Keratinocyte (primary cell): Measurements from ENCODE around the gene POU6F1. TPM values are rescaled to one million over a fixed set of nuclear protein-coding genes. Genes with fewer than 3 reads are reported as not detected.

Experiments used
- DNase-seq: peaks from one replicate; pipeline ENCODE4 v3.0.0-alpha.2; 2011; ENCODE audit warnings: low read depth, missing footprints, low spot score
- FAIRE-seq: peaks from 2 replicates; lab custom pipeline; 2011; peaks lifted over from hg19 to GRCh38; lab: Jason Lieb, UNC
- H2AFZ ChIP-seq: 2 replicates; pipeline ENCODE4 v1.6.0; 2012; ENCODE audit warnings: low read length, control low read depth, inconsistent platforms; ENCODE audit not compliant: control insufficient read depth
- H3K27ac ChIP-seq: 2 replicates; pipeline ENCODE4 v1.5.1; 2011; ENCODE audit warnings: low read length; ENCODE audit not compliant: control insufficient read depth, insufficient read depth
- H3K27me3 ChIP-seq: 3 replicates; pipeline ENCODE4 v1.6.0; 2011; ENCODE audit warnings: low read length; ENCODE audit not compliant: control insufficient read depth, insufficient read depth; ENCODE audit errors: extremely low read depth
- H3K36me3 ChIP-seq, 2 experiments: 2 replicates in 1 of 2; 3 replicates in 1 of 2; pipeline ENCODE4 v1.5.1; 2011; ENCODE audit warnings: low read length in 2 of 2, mild to moderate bottlenecking in 1 of 2; ENCODE audit not compliant: control insufficient read depth in 2 of 2, insufficient read depth in 2 of 2; ENCODE audit errors: extremely low read depth in 1 of 2
- H3K4me1 ChIP-seq: 3 replicates; pipeline ENCODE4 v1.5.1; 2011; ENCODE audit warnings: low read length; ENCODE audit not compliant: control insufficient read depth, insufficient read depth; ENCODE audit errors: extremely low read depth
- H3K4me2 ChIP-seq: 3 replicates; pipeline ENCODE4 v1.6.0; 2011; ENCODE audit warnings: low read depth, low read length; ENCODE audit not compliant: control insufficient read depth, insufficient read depth; ENCODE audit errors: extremely low read depth
- H3K4me3 ChIP-seq, 3 experiments: fragments of 200-600 bp in 1 of 3; sonication (generic) in 1 of 3; 2 replicates in 2 of 3; 3 replicates in 1 of 3; pipeline ENCODE4 v1.5.1; 2011 to 2016; ENCODE audit warnings: low read length in 3 of 3, mild to moderate bottlenecking in 3 of 3, control low read depth in 2 of 3, inconsistent platforms in 1 of 3, low read depth in 1 of 3, mixed read lengths in 1 of 3, mixed run types in 1 of 3, moderate library complexity in 1 of 3; ENCODE audit not compliant: control insufficient read depth in 2 of 3, insufficient read depth in 2 of 3; ENCODE audit errors: extremely low read depth in 1 of 3
- H3K79me2 ChIP-seq: 2 replicates; pipeline ENCODE4 v1.6.0; 2012; ENCODE audit warnings: low read length; ENCODE audit not compliant: control insufficient read depth, insufficient read depth
- H3K9ac ChIP-seq: 3 replicates; pipeline ENCODE4 v1.6.0; 2011; ENCODE audit warnings: low read length; ENCODE audit not compliant: control insufficient read depth, insufficient read depth; ENCODE audit errors: extremely low read depth
- H3K9me1 ChIP-seq: 3 replicates; pipeline ENCODE4 v1.6.0; 2011; ENCODE audit warnings: low read length; ENCODE audit not compliant: control insufficient read depth, insufficient read depth; ENCODE audit errors: extremely low read depth
- H3K9me3 ChIP-seq: 2 replicates; pipeline ENCODE4 v1.5.1; 2012; ENCODE audit warnings: low read depth, low read length; ENCODE audit not compliant: control insufficient read depth
- H4K20me1 ChIP-seq: 3 replicates; pipeline ENCODE4 v1.6.0; 2011; ENCODE audit warnings: low read length; ENCODE audit not compliant: control insufficient read depth, insufficient read depth; ENCODE audit errors: extremely low read depth
- EZH2 ChIP-seq: IDR thresholded peaks from one replicate; pipeline ENCODE4 v1.6.1; 2012; ENCODE audit warnings: inconsistent platforms, mild to moderate bottlenecking, low read length, moderate library complexity
- dilution Hi-C: fragments of 300-500 bp; cut with MboI; formaldehyde crosslinking; loops from one replicate; pipeline ENCODE4 v1.7.0; 2020; ENCODE audit warnings: low sequenced_read_pairs; ENCODE audit not compliant: extremely low pct_ligation_motif_present
- polyA plus RNA-seq, 5 experiments: library from polyadenylated mRNA; depleted of rRNA in 3 of 5; stranded (reverse) in 3 of 5; stranded (forward) in 1 of 5; unstranded in 1 of 5; fragments of >200 nt; gene quantifications; 1 replicate in 1 of 5; 2 replicates in 3 of 5; 3 replicates in 1 of 5; pipeline versions ENCODE4 v1.2.1 to v1.2.3, GENCODE V29; 2011 to 2012; ENCODE audit warnings: missing spikeins in 2 of 5, low read depth in 1 of 5, low replicate concordance in 1 of 5
- TF ChIP-seq, protein P1 (sequence below), 3 experiments: IDR thresholded peaks in 1 of 3; conservative IDR thresholded peaks in 1 of 3; optimal IDR thresholded peaks in 1 of 3; 2 replicates in 2 of 3; 3 replicates in 1 of 3; pipeline versions ENCODE3 to v1.5.1; 2011; ENCODE audit warnings: low read length in 3 of 3, mild to moderate bottlenecking in 3 of 3, moderate library complexity in 2 of 3, control low read depth in 1 of 3, inconsistent platforms in 1 of 3; ENCODE audit not compliant: insufficient read depth in 2 of 3; ENCODE audit errors: extremely low read depth in 1 of 3

POU6F1 gene
- polyA plus RNA-seq, 1 donor (not counting 4 experiments of a cell fraction or from before 2014, with no cell fraction given), result 0.42 TPM

DNA sequence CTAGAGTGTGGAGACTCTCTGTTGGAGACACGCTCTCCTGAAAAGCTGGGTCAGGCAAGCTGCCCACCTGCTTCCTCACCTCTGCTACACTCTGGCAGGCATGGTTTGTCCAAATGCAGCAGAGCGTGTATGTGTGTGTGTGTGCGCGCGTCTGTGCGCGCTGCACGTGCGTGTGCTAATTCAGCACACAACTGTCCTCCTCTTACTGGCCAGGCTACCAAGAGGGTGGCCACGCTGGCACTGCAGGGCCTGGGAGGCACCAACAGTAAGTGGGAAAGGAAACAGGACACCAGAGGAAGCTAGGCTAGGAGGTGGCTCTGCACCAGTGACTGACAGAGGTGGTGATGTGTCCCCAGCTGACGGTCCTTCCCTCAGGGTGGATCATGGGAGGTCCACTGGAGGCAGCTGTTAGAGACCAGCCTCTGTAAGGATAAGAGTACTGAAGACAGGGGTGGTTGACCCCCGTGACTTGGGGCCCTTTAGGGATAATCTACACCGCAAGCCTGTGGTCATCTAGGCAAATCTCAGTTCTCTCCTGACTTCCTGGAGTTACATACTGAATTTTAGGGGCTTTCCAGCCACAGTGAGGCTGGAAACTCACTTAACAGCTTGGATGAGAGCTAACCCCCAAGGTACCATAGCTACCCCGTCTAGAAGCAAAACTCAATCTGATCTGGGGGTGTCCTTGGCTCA is 29.4 kb downstream of the POU6F1 start:
- dilution Hi-C loops, result no loop called here

DNA sequence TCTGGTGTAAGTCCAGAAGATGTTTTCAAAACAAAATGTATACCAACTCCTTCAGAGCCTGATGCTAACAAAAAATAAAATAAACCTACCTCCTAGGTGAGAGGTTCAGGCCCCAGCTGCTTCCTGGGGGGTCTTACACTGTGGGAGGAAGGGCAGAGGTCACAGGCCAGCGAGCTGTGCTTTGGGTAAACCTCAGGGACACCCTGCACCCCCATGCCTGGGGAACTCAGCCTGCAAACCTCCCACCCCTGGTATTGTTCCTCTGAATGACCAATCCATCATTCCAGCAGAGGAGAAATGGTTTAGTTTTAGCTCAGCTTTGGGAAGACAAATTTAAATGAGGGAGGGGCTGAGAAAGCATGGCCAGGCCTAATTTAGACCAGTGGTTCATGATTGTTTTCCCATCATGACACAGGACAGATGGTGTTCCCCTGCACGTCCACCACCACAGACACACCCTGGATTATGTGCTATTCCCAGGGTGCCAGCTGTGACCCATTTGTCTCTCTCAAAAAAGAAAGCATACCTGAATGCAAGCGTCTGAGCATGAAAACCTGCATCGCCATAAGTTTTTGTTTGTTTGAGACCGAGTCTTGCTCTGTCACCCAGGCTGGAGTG is 30.4 kb downstream of the POU6F1 start:
- no peaks in the 10 kb centered on the region for H3K79me2 ChIP-seq
- no peak for TF ChIP-seq EZH2
- TF ChIP-seq, protein P1, sequence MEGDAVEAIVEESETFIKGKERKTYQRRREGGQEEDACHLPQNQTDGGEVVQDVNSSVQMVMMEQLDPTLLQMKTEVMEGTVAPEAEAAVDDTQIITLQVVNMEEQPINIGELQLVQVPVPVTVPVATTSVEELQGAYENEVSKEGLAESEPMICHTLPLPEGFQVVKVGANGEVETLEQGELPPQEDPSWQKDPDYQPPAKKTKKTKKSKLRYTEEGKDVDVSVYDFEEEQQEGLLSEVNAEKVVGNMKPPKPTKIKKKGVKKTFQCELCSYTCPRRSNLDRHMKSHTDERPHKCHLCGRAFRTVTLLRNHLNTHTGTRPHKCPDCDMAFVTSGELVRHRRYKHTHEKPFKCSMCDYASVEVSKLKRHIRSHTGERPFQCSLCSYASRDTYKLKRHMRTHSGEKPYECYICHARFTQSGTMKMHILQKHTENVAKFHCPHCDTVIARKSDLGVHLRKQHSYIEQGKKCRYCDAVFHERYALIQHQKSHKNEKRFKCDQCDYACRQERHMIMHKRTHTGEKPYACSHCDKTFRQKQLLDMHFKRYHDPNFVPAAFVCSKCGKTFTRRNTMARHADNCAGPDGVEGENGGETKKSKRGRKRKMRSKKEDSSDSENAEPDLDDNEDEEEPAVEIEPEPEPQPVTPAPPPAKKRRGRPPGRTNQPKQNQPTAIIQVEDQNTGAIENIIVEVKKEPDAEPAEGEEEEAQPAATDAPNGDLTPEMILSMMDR (optimal IDR thresholded peaks at IDR 0.05 in 1 of 3, IDR thresholded peaks at IDR 0.05 in 1 of 3, conservative IDR thresholded peaks at IDR 0.05 in 1 of 3; ENCODE audit: extremely low read depth in 1 of 3, insufficient read depth in 2 of 3, low read length in 3 of 3), result no peak
- H3K9me1 ChIP-seq, result no peaks in the 10 kb centered on the region
- H3K27me3 ChIP-seq, result peaks cover 3% of the 10 kb centered on the region
- no peak overlapping the region for H3K9ac ChIP-seq
- DNase-seq (no peak), FAIRE-seq (no peak)
- H3K4me2 ChIP-seq, result no peak overlapping the region
- no peak overlapping the region for H3K4me3 ChIP-seq
- H3K4me1 ChIP-seq, result no peaks in the 10 kb centered on the region
- no peak overlapping the region for H2AFZ ChIP-seq
- H3K27ac ChIP-seq, result no peak overlapping the region
- H3K9me3 ChIP-seq, result no peaks in the 10 kb centered on the region
- no peaks in the 10 kb centered on the region for H3K36me3 ChIP-seq
- dilution Hi-C loops, result no loop called here
- no peaks in the 10 kb centered on the region for H4K20me1 ChIP-seq

More for the DNA sequence above, 29.4 kb downstream of the POU6F1 start:
- no peaks in the 10 kb centered on the region for H3K4me1 ChIP-seq
- no peaks in the 10 kb centered on the region for H3K79me2 ChIP-seq
- no peak for TF ChIP-seq EZH2
- TF ChIP-seq, protein P1 (optimal IDR thresholded peaks at IDR 0.05 in 1 of 3, IDR thresholded peaks at IDR 0.05 in 1 of 3, conservative IDR thresholded peaks at IDR 0.05 in 1 of 3; ENCODE audit: extremely low read depth in 1 of 3, insufficient read depth in 2 of 3, low read length in 3 of 3), result no peak
- H3K27ac ChIP-seq, result no peak overlapping the region
- peaks cover 3% of the 10 kb centered on the region for H3K27me3 ChIP-seq
- H3K9me1 ChIP-seq, result no peaks in the 10 kb centered on the region
- no peak overlapping the region for H3K9ac ChIP-seq
- no peak overlapping the region for H2AFZ ChIP-seq
- no peak for FAIRE-seq
- H3K4me2 ChIP-seq, result no peak overlapping the region
- no peaks in the 10 kb centered on the region for H3K36me3 ChIP-seq
- no peak for DNase-seq
- H3K9me3 ChIP-seq, result no peaks in the 10 kb centered on the region
- no peak overlapping the region for H3K4me3 ChIP-seq
- H4K20me1 ChIP-seq, result no peaks in the 10 kb centered on the region
